Urinary bladder (tissue), 4 donors: ENCODE results near the gene NTMT1. TPM values are rescaled to one million over a fixed set of nuclear protein-coding genes. Genes with fewer than 3 reads are reported as not detected.
"Not testable (repeated sequence)": the region's sequence is repeated elsewhere in the genome, so short reads cannot be mapped to it uniquely, and the experiment has no call there.

Experiments
- DNase-seq: peaks from one replicate; pipeline ENCODE4 v3.0.0-alpha.2; 2015; ENCODE audit errors: extremely low spot score
- H3K27ac ChIP-seq: one replicate; pipeline ENCODE4 v1.5.1; 2013; ENCODE audit warnings: low read depth, mild to moderate bottlenecking, moderate library complexity
- H3K36me3 ChIP-seq: one replicate; pipeline ENCODE4 v1.6.1; 2013; ENCODE audit warnings: mild to moderate bottlenecking, moderate library complexity; ENCODE audit not compliant: insufficient read depth
- H3K4me1 ChIP-seq: one replicate; pipeline ENCODE4 v1.6.1; 2013; ENCODE audit warnings: mild to moderate bottlenecking, moderate library complexity; ENCODE audit not compliant: insufficient read depth
- H3K4me3 ChIP-seq: one replicate; pipeline ENCODE4 v1.5.1; 2013; ENCODE audit warnings: low read depth, low read length
- WGBS: extraction: QIAGEN DNeasy Blood & Tissue Kit; methylation state at CpG from one replicate; pipeline ENCODE4 v1.1.7; 2013; 5-methylcytosine and 5-hydroxymethylcytosine counted together
- polyA plus RNA-seq: library from polyadenylated mRNA; stranded (reverse); fragments of 200-250 nt; gene quantifications from one replicate; pipeline ENCODE4 v1.2.3, GENCODE V29; 2013
- total RNA-seq: library from RNA; depleted of rRNA; stranded (reverse); fragments of >200 nt; gene quantifications from one replicate; pipeline ENCODE4 v1.2.3, GENCODE V29; 2014
- donor health status: healthy with polysubstance abuse.
- donor health status: healthy.

The NTMT1 gene
- total and polyA plus RNA-seq, 2 donors: 12.8 to 46.7 TPM

GRCh38 chr9:129630967-129631673 lies 5.2 kb downstream of the NTMT1 start:
- no peak for DNase-seq
- no peaks in the 10 kb centered on the region for H3K4me1 ChIP-seq
- peaks cover 4% of the 10 kb centered on the region for H3K36me3 ChIP-seq
- H3K27ac ChIP-seq: no peak overlapping the region
- 74% methylated on average over 21 of the region's 21 CpGs for WGBS
- H3K4me3 ChIP-seq: no peak overlapping the region

- peaks cover 4% of the 10 kb centered on the region for H3K36me3 ChIP-seq
- H3K27ac ChIP-seq: no peak overlapping the region
- 79% methylated on average over 19 of the region's 19 CpGs for WGBS
- DNase-seq: no peak
- H3K4me3 ChIP-seq: no peak overlapping the region
- no peaks in the 10 kb centered on the region for H3K4me1 ChIP-seq
Measured at GRCh38 chr9:129631674-129632129, 5.7 kb downstream of the NTMT1 start.

GRCh38 chr9:129632460-129632859 lies 6.5 kb downstream of the NTMT1 start:
- Histone ChIP-seq H3K4me1 (no peaks in the 10 kb centered on the region), H3K4me3 (no peak overlapping the region), H3K36me3 (peaks cover 4% of the 10 kb centered on the region), H3K27ac (no peak overlapping the region)
- no peak for DNase-seq
- WGBS: 57% methylated on average over 13 of the region's 13 CpGs

GRCh38 chr9:129633207-129633606 lies 7.2 kb downstream of the NTMT1 start:
- DNase-seq: no peak
- 93% methylated on average over 4 of the region's 4 CpGs for WGBS
- H3K4me3 ChIP-seq: no peak overlapping the region
- H3K4me1 ChIP-seq: no peaks in the 10 kb centered on the region
- H3K36me3 ChIP-seq: peaks cover 4% of the 10 kb centered on the region
- no peak overlapping the region for H3K27ac ChIP-seq

GRCh38 chr9:129633848-129634247 lies 7.9 kb downstream of the NTMT1 start:
- Histone ChIP-seq H3K4me1 (no peaks in the 10 kb centered on the region), H3K36me3 (peaks cover 4% of the 10 kb centered on the region), H3K27ac (no peak overlapping the region), H3K4me3 (no peak overlapping the region)
- 82% methylated on average over 13 of the region's 13 CpGs for WGBS
- no peak for DNase-seq

- no peak for DNase-seq
- 89% methylated on average over 34 of the region's 34 CpGs for WGBS
- Histone ChIP-seq H3K36me3 (peaks cover 4% of the 10 kb centered on the region), H3K27ac (no peak overlapping the region), H3K4me3 (no peak overlapping the region), H3K4me1 (no peaks in the 10 kb centered on the region)
Measured at GRCh38 chr9:129635099-129636065, 9.4 kb downstream of the NTMT1 start.

GRCh38 chr9:129636343-129636742 lies 10.4 kb downstream of the NTMT1 start:
- H3K36me3 ChIP-seq, H3K4me1 ChIP-seq: not testable (repeated sequence)
- WGBS: 90% methylated on average over 10 of the region's 10 CpGs

GRCh38 chr9:129637102-129637501 lies 11.1 kb downstream of the NTMT1 start:
- 68% methylated on average over 9 of the region's 9 CpGs for WGBS
- no peak for DNase-seq
- peaks cover 4% of the 10 kb centered on the region for H3K36me3 ChIP-seq
- peaks cover 1% of the 10 kb centered on the region for H3K4me1 ChIP-seq
- no peak overlapping the region for H3K4me3 ChIP-seq
- H3K27ac ChIP-seq: no peak overlapping the region

More at GRCh38 chr9:129636343-129636742, 10.4 kb downstream of the NTMT1 start:
- not testable (repeated sequence) for DNase-seq, H3K4me3 ChIP-seq, H3K27ac ChIP-seq

GRCh38 chr9:129637673-129638439 lies 11.9 kb downstream of the NTMT1 start:
- H3K27ac ChIP-seq: no peak overlapping the region
- WGBS: 76% methylated on average over 29 of the region's 29 CpGs
- DNase-seq: no peak
- H3K36me3 ChIP-seq: peaks cover 4% of the 10 kb centered on the region
- peaks cover 1% of the 10 kb centered on the region for H3K4me1 ChIP-seq
- H3K4me3 ChIP-seq: no peak overlapping the region

GRCh38 chr9:129639034-129639630 lies 13.2 kb downstream of the NTMT1 start:
- DNase-seq: no peak
- Histone ChIP-seq H3K4me1 (peaks cover 1% of the 10 kb centered on the region), H3K27ac (no peak overlapping the region), H3K36me3 (no peaks in the 10 kb centered on the region), H3K4me3 (no peak overlapping the region)
- 90% methylated on average over 17 of the region's 17 CpGs for WGBS

- no peak for DNase-seq
- Histone ChIP-seq H3K27ac (no peak overlapping the region), H3K4me1 (peaks cover 1% of the 10 kb centered on the region), H3K4me3 (no peak overlapping the region), H3K36me3 (no peaks in the 10 kb centered on the region)
- WGBS: 71% methylated on average over 12 of the region's 12 CpGs
Measured at GRCh38 chr9:129639756-129640085, 13.8 kb downstream of the NTMT1 start.

GRCh38 chr9:129640086-129640870 lies 14.3 kb downstream of the NTMT1 start:
- Histone ChIP-seq H3K4me3 (no peak overlapping the region), H3K27ac (no peak overlapping the region), H3K36me3 (no peaks in the 10 kb centered on the region), H3K4me1 (peaks cover 1% of the 10 kb centered on the region)
- DNase-seq: no peak
- WGBS: 71% methylated on average over 25 of the region's 25 CpGs
